GM10266 (cell line): ENCODE data around the gene HTR3C.
A peak's percentile ranks its signal among the peaks of the same experiment; 100 is the strongest.

Source experiments
- DNase-seq: peaks from one replicate; pipeline ENCODE4 v3.0.0; 2012; ENCODE audit errors: extremely low spot score
- TF ChIP-seq, protein P1 (sequence below): IDR thresholded peaks from 2 replicates; pipeline ENCODE4 v1.5.1; 2012; ENCODE audit warnings: mild to moderate bottlenecking, low read depth; ENCODE audit not compliant: control insufficient read depth, insufficient read depth; ENCODE audit errors: missing control alignments

HTR3C gene

DNA sequence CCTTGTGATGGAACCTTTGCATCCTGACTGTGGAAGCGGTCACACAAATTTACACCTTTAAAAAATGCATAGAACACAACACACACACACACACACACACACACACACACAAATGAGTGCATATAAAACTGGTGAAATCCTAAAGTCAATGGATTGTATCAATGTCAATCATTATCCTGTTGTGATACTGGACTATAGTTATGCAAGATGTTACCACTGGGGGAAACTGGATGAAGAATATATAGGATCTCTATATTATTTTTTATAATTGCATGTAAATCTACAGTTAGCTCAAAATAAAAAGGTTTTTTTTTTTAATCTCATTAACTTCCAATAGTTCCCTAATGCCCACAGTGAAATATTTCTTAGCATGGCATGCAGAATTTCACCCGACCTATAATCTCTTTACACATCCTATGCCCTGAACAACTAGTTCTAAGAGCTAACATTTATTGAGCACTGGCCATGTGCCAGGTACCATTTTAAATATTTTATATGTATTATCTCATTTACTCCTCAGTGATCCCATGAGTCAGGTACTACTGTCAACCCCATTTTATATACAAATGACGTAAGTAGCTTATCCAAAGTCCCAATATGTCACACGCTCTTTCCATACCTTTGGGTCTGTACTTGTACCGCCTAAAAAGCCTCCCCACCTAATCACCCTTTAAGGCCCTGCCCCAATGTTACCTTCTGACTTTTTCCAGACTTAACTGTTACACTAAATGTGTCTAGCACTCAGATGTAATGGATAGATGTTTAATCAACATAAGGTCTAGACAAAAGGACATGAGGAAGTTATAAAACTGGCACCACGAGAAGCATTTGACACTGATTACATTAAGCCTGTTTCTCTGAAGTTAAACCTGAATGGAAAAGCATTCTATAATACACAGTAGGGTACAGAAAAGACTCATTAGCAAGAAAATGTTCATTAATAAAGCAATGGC, 40.6 kb upstream of the HTR3C start:
- no peak for DNase-seq
- TF ChIP-seq, protein P1, sequence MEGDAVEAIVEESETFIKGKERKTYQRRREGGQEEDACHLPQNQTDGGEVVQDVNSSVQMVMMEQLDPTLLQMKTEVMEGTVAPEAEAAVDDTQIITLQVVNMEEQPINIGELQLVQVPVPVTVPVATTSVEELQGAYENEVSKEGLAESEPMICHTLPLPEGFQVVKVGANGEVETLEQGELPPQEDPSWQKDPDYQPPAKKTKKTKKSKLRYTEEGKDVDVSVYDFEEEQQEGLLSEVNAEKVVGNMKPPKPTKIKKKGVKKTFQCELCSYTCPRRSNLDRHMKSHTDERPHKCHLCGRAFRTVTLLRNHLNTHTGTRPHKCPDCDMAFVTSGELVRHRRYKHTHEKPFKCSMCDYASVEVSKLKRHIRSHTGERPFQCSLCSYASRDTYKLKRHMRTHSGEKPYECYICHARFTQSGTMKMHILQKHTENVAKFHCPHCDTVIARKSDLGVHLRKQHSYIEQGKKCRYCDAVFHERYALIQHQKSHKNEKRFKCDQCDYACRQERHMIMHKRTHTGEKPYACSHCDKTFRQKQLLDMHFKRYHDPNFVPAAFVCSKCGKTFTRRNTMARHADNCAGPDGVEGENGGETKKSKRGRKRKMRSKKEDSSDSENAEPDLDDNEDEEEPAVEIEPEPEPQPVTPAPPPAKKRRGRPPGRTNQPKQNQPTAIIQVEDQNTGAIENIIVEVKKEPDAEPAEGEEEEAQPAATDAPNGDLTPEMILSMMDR = no peak

DNA sequence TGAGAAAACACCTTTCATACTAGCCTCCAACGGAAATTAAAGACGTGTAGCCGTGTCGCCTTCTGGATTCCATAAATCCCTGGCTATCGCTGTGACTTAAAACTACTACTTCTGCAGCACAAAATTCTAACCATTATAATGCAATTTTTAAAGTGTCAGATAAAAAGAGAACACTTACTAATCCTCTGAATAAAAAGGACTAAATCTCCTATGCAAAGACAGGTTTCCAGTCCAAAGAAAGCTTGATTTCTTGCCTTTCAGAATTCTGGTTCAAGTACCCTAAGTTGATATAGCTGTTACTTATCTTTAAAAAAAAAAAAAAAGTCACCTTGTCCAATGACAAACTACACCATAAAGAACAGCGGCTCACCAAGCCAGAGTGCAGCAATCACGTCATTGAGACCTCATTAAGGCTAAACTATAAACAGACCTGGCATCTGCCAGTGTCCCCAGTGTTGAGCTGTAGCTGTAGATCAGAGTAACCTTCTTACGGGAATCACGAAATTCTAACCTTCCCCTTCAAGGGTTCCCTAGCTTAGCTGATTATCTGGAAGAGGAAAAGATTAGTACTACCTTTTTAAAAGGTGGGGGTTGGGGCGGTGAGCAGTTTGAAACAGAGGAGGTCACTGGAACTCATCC, 37.3 kb upstream of the HTR3C start:
- DNase-seq = no peak
- TF ChIP-seq, protein P1 = no peak

DNA sequence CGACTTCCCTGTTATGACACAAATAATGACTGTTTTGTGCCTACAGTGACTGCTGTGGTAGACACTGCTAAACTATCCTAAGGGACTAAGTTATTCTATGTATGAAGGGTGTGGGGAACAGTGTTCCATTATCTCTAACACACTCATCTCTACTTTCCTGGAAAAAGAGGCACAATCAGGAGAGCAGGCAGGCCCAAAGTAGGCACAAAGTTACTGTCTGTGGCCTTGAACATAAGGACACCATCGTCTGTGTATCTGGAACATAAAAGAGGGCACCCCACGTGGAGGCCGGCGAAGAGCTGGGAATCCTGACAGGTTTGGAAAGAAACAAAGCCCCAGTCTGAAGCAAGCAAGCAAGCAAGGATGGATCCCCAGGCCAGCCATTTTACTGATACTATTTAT, 36.7 kb upstream of the HTR3C start:
- TF ChIP-seq, protein P1 = no peak
- no peak for DNase-seq

DNA sequence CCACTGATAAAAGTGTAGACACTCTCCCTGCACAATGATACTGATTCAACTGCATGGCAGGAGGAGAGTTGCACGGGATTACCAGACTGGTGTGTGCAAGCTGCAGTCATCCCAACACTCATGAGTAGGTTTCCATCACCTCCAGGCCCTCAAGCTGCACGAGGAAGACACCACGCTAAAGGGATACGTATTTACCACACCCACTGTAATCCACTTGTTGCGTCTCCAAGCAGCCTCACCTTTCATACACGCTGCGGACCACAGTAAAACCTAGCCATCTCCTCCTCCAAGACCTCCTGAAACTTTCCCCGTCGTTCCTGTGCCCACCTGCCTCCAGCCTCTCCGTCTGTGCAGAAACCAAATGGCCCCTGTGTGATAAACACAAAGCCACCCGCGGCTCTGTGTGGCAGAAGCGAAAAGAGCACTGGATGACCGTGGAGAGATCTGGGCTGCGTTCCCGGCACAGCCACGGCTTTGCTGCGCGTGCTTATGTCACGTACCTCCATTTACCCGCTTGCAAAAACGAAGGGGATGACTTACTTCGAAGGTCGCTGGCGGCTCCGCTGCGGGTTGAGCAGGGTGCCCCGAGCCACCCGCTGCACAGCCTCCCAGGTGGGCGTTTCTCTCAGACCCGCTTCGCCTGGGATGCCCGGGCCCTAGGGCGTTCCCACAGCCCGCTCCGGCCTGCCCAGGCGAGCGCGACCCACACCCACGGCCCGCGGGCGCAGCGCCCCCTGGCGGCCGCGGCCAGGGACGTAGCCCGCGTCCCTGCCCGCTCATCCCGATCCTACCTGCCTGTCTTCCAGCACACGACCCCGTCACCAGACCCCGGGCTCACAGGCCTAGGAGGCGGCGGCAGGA, 35.8 kb upstream of the HTR3C start:
- peak; percentile 88 for DNase-seq
- TF ChIP-seq, protein P1 = peak; percentile 99

DNA sequence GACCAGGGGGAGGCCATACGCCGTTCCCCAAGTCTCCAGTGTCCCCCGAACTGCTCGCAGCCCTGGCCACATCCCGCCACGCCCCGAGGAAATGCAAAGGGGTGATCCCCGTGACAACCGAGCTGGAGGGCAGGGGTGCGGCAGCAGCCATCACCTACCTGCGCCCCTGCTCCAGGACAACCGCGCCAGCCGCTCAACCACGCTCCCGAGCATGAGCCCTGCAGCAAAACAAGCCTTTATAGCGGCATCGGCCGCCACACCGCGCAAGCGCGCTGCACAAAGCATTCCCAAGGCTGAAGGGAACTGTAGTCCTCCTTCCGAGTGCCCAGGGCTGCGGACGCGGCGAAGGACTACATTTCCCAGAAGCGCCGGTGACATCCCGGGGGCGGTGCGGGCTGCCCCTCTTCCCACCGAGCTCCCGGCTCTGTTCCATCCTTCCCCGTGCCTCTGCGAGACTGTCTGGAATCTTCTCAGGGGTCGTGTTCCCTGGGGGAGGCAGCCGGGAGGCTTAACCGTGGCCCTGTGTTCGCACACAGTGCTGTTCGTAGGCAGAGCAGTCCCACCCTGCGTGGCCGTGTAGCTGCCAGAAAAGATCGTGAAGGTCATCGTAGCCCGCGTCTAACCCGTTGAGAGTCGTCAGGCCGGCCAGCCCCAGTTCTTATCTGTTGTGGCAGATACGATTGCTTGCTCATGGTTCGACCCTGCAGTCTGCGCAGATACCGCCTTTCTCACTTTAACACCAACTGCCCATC, 35.0 kb upstream of the HTR3C start, which contains the start of gene ABCC5:
Gene ABCC5 (minus strand): TSS at position 213 of the 752 bp plus-strand sequence. CDS start 3,492 bp downstream, outside the sequence.
- DNase-seq = peak; percentile 98
- TF ChIP-seq, protein P1 = peak; percentile 36

DNA sequence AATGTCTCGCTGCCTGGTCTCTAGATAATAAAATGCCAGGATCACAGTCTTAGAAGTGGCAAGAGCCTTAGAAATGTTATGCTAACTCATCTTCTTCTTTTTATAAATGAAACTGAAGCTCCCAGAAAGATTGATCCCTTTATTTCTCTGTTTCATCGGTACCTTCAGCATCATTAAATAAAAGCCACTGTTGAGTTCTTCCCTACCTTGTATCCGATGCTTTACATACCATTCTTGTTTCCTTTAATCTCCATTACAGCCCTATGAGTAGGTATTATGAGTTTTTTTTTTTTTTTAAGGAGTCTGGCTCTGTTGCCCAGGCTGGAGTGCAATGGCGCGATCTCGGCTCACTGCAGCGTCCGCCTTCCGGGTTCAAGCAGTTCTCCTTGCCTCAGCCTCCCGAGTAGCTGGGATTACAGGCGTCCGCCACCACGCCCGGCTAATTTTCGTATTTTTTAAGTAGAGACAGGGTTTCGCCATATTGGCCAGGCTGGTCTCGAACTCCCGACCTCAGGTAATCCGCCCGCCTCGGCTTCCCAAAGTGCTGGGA, 34.3 kb upstream of the HTR3C start:
- TF ChIP-seq, protein P1 = no peak
- no peak for DNase-seq
